NCI-H187 (cell line): Measurements from ENCODE around the gene STAT5B.

Experiments used
- DNase-seq, 2 experiments: peaks; one replicate each; lab custom pipeline; 2025; lab: John Stamatoyannopoulos, UW

STAT5B gene

DNA sequence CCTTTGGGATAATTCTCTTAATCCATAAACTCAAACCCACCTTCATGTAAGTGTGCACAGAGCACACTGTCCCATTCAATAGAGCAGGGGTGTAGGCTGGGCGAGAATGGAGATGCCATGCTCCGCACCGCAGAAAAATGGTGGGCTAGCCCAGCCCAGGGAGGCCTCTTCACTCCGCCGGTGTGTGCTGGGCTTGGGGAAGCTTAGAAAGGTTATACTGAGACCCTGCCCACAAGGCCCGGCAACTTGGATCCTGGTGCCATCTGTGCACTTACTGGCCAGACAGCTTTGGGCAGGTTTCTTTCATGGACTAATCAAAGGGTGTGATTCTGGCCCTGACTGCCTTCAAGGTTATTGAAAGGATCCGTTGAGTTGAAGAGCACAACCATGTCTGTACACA is 8.4 kb upstream of the STAT5B start:
- no peak for DNase-seq

DNA sequence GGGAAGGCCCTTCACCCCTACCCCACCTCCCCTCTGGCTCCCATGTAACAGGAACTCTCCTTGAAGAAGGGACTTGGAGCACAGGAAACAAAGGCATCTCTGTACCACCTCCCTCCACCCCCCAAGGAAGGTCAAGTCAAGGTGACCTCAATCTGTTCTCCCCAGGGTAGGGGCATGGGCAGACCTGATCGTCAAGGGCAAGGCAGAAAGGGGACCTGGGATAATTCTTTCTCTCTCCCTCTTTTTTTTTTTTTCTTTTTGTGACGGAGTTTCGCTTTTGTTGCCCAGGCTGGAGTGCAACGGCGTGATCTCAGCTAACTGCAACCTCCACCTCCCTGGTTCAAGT is 7.8 kb upstream of the STAT5B start:
- no peak for DNase-seq

DNA sequence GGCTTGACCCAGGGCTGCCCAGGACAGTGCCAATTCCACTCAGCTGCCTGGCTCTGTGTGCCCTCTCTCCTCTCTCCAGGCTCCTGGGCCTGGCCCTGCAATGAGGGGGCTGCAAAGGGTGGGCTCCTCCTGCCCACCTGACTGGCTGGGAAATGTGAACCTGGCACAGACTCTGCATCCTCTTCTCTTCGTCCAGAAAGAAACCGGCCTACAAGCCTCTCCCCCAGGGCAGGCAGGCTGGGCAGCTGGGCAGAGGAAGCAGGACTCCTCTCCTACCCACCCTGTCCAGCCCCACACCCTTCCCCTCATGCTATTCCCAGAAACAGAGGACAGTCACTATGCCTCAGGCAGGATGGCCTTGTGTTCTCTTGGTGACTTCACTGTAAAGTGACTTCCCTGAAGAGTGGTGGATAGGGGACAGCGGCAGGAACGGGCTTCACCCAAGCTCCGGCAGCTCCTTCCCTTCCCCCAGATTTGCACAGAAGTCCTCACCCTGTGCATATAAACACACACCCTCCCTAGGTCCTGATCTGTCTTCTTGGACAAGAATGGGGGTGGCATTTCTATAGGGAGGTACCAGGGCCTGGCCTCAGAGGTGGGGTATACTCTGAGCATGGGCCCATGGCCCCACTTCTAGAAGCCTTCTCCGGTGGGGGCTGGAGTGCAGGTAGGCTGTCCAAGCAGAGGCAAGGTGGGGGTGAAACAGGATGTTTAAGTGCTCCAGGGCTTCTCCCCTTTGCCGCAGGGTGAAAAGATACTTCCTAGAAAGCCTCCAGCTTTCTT is 7.2 kb upstream of the STAT5B start:
- DNase-seq = no peak

DNA sequence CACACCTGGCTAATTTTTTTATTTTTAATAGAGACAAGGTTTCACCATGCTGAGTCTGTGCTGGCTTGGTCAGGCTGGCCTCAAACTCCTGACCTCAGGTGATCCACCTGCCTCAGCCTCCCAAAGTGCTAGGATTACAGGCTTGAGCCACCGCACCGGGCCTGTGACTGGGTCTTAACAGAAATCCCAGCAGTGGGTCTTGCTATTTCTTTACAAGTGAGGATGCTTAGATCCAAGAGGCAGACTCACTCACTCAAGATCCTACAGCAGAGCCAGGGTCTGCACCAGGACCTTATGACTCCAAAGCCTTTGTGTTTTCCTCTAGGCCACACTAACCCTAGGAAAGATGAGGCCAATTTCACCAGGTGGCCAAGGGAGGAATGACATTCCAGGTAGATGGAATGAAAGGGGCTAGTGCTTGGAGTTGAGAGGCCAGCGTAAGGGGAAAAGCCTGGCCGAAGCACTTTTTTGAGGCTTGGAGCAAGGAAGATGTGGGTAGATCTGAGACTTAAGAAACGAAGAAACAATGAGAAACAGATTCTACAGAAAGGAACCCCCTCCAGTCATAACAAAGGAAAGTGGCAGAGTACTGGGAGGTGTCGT is 6.4 kb upstream of the STAT5B start:
- DNase-seq = no peak

DNA sequence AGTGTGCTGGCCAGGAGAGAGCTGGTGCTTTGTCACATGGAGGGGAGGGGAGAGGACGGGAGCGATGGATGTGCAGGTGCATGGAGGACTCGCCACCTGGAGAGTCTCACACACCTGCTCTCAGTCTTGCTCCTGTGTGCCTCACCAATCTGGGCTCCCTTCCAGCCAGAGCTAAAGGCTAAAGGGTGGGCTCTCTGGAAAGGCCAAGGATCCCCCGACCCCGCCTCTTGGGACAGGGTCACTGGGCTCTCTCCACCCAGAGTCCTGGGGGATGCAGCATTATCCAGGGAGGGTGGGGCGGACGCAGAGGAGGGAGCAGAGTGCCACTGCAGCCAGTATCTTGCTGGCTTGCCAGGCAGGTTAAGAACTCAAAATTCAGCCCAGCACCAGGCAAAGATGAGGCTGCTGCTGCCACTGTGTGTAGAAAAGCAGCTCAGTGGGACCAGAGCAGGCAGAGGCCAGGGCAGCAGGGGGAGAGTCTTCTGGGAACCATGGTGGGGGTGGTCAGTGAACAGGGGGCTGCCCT is 5.4 kb upstream of the STAT5B start:
- peak; percentile 40 to 75 for DNase-seq

DNA sequence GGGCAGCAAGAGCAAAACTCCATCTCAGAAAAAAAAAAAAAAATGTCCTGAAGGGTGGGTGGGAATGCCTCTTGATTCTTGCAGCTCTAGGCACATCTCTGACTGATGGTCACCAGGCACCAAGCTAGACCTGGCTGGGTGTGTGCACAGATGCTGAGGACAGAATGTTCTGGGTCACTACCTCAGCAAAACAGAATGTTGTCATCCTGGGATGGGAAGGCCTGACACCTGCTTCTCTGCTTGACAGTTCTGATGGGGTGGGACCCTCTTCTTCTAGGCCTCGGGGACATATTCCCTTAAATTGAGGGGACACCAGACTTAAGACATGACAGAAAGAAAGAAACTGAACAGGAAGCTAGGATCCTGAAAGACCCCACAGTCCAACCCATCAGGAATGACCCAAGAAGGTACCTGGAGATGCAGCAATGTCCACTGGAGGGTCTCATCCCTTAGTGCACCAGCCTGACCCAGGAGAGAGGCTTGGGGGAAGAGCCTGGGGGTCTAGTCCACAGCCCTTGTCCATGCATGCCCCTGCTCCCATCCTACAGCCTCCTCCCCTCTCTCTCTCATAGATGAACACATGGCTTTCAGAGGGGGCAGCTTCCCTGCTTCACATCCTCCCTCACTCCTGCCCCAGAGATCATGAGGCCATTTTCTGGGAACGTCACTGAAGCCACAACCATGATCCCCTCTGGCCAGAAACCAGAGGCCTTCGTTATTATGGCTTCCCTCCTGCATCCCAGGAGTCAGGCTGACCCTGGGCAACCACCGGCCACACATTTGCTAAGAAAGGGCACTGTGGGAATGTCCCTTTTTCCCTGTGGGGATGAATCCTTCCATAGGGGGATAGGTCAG is 3.8 kb upstream of the STAT5B start:
- no peak for DNase-seq

DNA sequence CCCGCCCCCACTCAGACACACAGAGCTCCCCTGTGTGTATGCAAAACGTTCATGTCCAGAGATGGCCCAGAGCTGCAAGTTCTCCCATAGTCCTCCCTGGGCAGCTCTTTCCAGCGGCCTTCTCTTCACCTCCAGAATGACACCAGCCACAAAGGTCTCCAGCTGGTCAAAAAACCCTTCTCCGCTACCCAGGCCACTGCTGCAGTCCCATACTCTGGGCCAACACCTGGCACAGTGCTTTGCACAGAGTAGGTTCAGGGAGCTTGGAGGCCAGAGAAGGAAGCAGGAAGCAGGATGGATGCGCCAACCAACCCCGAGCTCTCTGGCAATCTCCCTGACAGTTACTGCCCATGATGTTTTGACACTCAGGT is 1.1 kb upstream of the STAT5B start:
- no peak for DNase-seq

DNA sequence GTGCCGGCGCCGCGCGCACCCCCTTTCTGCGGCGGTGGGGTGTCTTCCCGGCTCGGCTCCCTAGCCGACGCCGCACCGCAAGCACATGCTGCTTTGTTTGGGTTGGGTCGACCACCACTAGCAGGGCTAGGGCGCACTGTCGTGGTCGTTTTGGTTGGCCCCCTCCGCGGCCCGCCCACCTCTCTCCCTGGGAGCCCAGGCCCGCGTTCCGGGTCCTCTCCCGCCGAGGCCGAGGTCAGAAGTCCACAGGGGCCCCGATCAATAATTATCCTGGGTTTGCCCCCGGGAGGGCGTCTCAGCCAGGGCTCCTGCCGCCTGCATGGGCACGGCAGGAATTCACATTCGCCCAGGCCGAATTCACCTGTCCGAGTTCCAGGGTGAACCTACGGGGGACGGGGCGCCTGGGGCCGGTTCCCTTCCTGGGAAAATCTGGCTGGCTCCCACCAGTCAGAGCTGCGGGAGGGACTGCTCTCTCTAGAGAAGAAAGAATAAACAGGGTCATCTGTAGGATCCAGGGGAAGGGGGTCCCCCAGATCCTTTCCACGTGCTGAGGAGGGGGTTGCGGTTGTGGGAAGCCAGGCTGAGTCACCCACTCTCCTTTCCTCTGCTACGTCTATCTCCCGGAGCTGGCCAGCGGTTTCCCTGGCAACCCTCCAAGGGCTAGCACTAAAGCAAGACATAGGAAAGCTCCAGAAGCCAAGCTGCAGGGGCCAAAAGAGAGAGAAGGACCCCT is 584 bp upstream of the STAT5B start:
- no peak for DNase-seq

DNA sequence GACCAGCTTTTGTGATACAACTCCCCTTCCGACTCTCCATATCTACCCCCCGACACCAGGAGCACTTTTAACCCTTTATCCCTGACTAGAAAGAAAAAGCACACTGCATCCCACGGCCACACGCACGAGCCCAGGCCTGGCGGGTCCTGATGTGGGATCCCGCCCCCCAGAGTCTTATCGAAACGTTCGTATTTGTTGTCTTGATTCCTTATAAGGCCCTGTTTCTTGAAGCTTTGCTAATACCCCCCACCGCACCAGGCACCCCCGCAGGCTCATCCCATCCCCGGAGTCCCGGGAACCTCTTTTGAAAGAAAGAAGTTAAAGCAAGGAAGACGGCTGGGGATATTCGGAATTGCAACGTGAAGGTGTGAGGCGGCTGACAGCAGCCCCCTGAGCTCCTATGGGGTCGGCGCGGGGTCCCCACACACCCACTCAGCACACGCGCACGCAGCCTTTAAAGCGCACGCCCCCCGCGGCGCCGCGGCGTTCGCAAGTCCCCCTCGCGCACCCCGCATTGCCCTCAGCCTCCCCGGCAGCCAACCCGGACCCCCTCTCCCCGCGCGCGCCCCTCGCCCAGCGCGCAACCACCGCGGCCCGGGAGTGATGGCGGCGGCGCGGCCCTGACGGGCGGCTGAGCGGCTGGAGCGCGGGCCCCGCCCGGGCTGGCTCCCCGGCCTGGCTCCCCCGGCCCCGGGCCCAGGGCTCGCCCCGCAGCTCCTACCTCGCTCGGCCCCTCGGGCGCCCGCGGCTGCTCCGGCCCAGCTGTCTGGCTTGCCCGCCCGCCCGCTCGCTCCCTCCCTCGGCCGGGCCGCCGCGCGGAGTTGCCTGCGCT is 448 bp downstream of the STAT5B start:
- no peak for DNase-seq

DNA sequence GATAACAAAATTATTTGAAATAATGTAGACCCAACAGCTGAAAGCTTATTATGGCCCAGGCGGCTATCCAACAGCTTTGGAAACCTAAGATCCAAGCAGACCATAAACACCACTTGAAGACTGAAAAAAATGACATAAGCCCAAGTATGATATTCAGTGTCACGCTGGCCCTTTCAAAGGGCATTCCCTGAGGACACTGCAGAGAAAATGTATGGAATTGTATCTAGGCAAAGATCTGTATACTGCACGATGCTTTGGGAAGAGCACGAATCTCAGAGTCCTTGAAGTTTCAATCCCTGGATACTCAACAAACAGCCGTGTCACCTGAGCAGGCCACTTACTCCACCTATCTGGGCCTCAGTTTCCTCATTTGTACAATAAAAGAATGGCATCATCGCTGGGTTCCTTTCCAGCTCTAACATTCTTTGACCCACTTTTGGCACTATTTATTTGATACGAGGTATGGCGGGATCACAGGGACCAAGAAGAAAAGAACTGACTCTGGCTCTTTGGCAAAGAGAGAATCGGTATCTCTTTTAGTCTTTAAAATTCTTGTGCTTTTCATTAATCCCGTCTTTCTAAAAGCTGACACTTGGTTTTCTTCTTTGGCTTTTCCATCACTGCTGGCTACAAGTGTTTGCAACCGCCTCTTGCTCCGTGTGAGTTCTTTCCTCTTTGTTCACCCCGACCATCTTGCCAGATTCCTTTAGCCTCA is 1.2 kb downstream of the STAT5B start:
- no peak for DNase-seq

DNA sequence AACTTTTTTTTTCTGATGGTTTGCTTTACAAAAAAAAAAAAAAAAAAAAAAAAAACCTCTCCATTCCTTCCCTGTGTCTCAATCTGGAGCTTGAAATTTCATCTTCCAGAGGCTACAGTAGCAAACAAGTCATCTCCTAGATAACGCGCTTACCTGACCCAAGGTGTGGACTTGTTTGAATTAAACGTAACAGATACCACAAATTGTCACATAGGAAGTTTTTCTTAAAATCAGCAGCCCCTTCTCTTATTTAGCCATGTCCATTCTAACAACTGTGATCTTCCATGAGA is 2.0 kb downstream of the STAT5B start:
- no peak for DNase-seq

DNA sequence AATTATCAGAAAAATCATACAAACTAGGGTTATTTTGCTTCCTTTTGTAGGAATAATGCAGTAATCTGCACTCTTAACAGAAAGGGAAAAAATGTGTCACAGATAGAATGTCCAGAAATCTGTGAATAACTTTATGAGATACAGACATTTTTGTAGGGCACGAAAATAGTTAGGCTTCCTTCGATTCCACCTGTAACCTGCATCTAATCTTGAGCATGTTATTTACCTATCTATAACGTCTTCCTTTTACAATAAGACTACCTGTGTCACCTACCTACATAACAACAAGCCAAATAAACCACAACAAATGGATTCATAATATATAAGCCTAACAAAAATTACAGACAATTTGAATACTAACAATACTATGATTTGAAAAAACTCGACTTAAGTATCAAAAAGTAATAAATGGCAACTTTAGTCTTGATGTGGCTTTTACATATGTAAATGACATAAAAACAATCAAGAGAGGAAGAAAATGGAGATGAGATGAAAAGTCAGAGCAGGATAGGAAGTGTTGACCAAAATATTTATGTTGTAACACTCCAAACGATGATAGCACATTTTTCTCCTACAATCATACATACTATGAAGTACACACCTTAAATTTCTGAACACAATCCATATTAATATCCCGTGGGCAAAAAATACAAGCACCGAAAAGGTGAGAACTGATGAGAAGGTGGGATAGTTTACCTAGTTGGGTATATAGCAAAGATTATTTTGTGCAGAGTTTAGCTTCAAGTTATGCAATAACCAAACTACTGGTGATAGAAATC is 2.5 kb downstream of the STAT5B start:
- DNase-seq = no peak

DNA sequence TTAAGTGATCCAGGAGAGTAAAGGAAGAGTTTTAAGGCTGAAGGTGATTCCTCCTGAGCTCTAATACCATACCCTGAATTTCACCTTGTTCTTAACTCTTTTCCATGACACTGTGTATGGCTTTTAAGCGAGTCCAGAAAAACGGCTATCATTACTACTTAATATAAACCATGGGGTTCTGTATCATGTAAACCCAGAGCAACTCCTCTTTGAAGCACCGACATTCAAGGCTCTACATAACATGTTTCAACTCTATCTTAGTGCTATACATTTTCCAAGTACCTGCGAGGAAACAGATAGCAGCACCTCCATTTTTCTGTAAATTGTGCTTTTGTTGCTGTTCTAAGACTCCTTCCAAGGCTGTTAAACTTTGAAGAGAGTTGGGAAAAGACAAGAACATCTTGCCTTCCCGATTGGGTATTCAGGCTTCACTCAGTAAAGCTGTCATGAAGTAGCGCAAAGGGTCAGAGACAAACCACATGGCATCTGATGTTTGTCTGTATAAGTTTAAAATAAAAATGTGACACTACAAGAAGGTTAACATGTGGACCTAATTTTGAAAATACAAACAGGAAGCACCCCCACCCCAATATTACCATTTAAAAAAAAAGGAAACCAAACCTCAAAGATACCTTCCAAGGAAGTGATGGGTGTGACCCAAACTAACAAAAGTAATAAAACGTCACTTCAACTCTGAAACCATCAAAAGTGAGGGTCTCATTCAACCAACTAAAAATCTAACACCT is 3.9 kb downstream of the STAT5B start:
- DNase-seq = no peak

DNA sequence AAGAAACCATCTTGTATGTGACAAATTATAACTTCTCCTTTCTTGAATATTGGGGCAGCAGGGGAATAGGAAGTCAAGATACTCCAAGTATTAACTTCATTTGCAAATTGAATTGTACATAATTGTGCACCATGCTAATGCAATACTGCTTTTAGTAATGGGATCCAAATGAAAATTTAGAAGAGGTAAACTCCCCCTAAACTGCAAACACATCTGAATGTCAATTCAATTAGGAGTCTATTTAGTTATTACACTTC is 4.5 kb downstream of the STAT5B start:
- no peak for DNase-seq

DNA sequence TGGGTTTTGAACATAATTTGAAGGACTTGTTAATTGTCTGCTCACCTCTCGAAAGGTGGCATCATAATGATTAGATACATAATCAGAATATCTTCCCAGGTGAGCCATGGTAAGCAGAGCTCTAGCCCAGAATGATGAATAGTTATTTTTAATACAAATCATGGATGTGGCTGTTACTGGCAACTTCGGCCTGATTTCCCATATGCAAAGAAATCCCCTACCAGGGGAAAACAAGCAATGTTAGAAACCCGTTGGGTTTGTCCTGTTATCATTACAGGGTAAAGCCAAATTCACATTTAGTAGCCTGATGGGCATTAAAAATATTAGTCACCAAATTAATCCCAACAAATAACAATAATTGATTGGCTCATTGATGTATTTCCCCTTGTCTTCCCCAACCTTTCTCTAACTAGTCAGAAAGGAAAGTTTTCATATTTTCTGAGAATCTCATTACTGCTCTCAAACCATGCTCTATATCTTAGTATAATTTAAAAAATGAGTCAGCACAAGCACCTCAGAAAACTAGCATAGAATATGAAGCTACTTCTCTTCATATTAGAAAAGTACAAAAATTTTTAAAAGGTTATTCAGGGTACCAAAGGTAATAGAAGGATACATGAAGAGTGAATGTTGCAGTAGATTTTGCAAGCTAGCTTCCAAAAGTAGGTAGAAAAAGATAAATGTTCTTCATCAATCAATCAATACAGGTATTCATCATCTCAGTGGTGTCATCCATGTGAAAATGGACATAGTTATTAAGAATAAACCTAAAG is 5.0 kb downstream of the STAT5B start:
- DNase-seq = no peak

DNA sequence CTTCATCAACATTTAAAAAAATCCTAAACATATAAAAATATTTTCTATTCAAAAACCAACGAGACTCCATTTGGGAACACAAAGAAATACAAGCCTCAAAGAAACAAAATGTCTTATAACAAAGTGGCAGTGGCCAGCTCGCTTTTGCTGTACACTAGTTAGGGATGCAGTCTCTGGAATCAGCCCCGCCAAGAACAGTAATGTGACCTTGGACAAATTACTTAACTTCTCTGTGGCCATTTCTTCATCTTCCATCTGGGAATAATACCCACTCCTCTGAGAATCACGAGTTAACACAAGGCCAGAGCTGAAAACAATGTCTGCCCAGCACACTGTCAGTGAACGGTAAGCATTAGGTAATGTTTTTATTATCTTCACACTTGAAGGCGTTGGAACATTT is 5.6 kb downstream of the STAT5B start:
- DNase-seq = no peak

DNA sequence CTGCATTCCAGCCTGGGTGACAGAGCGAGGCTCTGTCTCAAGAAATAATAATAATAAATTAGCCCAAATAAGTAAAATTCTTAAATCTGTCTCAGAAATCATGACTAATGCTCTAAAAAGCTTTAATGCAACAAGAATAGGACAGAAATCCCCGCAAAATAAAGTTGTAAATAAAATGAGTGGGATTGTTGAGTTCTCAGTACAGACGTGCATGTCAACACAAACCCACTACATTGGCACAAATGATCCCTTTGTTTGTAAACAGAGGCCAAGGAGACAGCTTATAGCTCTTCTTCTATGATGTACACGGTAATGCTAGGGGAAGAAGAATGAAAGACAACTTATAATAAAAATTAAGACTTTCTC is 6.0 kb downstream of the STAT5B start:
- no peak for DNase-seq

DNA sequence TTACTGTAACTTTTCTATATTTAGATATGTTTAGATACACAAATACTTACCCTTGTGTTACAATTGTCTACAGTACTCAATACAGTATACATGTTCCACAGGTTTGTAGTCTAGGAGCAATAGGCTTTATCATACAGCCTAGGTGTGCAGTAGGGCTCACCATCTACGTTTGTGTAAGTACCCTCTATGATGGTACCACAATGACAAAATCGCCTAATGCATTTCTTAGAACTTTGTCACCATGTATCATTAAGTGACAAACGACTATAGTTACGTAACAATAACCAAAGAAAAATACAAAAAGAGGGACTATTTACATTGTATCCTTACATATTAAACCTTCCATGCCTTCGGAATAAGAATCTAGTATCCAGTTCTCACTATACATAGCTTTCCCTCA is 8.0 kb downstream of the STAT5B start:
- DNase-seq = no peak
